ENCODE data around the gene GNMT.

GNMT gene

GRCh38 chr6:42935322-42935721 lies 25.2 kb upstream of the GNMT start:
- H3K27me3 ChIP-seq (ENCODE audit: control insufficient read depth, low read length), result no peaks in the 10 kb centered on the region
- TF ChIP-seq CTCF (IDR thresholded peaks at IDR 0.05; ENCODE audit: low read depth, low read length, poor library complexity, severe bottlenecking), result no peak
- no peak for TF ChIP-seq EZH2phosphoT487 (IDR thresholded peaks at IDR 0.05; ENCODE audit: borderline replicate concordance, low read length)
- no peak overlapping the region for H3K27ac ChIP-seq (ENCODE audit: low read depth, low read length)
- H3K79me2 ChIP-seq (ENCODE audit: control insufficient read depth, low read length), result peaks cover 59% of the 10 kb centered on the region
- peaks cover 5% of the 10 kb centered on the region for H3F3A ChIP-seq (ENCODE audit: control insufficient read depth, insufficient read depth)
- H3K9me3 ChIP-seq (ENCODE audit: control insufficient read depth, insufficient read depth, low read length), result no peaks in the 10 kb centered on the region
- no peak overlapping the region for H3K4me3 ChIP-seq (ENCODE audit: low read length)
- H3K4me2 ChIP-seq (ENCODE audit: low read length), result no peak overlapping the region
- peaks cover 12% of the 10 kb centered on the region for H4K20me1 ChIP-seq (ENCODE audit: control insufficient read depth, insufficient read depth, low read depth, low read length)
- H3K4me1 ChIP-seq (ENCODE audit: control insufficient read depth, low read length), result peaks cover 26% of the 10 kb centered on the region
- no peaks in the 10 kb centered on the region for H3K9me2 ChIP-seq (replicated peaks; ENCODE audit: control insufficient read depth, low read length)
- peaks cover 96% of the 10 kb centered on the region for H3K36me3 ChIP-seq (ENCODE audit: control insufficient read depth, low read length)

GRCh38 chr6:42936398-42936797 lies 24.2 kb upstream of the GNMT start:
- Histone ChIP-seq H3K36me3 (ENCODE audit: control insufficient read depth, low read length) (peaks cover 93% of the 10 kb centered on the region), H3F3A (ENCODE audit: control insufficient read depth, insufficient read depth) (no peaks in the 10 kb centered on the region), H3K79me2 (ENCODE audit: control insufficient read depth, low read length) (peaks cover 48% of the 10 kb centered on the region), H3K9me2 (replicated peaks; ENCODE audit: control insufficient read depth, low read length) (no peaks in the 10 kb centered on the region), H3K27me3 (ENCODE audit: control insufficient read depth, low read length) (no peaks in the 10 kb centered on the region), H3K4me1 (ENCODE audit: control insufficient read depth, low read length) (peaks cover 19% of the 10 kb centered on the region), H3K4me2 (ENCODE audit: low read length) (no peak overlapping the region), H3K4me3 (ENCODE audit: low read length) (no peak overlapping the region), H3K9me3 (ENCODE audit: control insufficient read depth, insufficient read depth, low read length) (no peaks in the 10 kb centered on the region), H3K27ac (ENCODE audit: low read depth, low read length) (no peak overlapping the region), H4K20me1 (ENCODE audit: control insufficient read depth, insufficient read depth, low read depth, low read length) (peaks cover 12% of the 10 kb centered on the region)
- TF ChIP-seq EZH2phosphoT487 (IDR thresholded peaks at IDR 0.05; ENCODE audit: borderline replicate concordance, low read length), result no peak
- no peak for TF ChIP-seq CTCF (IDR thresholded peaks at IDR 0.05; ENCODE audit: low read depth, low read length, poor library complexity, severe bottlenecking)

- Histone ChIP-seq H3F3A (ENCODE audit: control insufficient read depth, insufficient read depth) (no peaks in the 10 kb centered on the region), H3K36me3 (ENCODE audit: control insufficient read depth, low read length) (peaks cover 89% of the 10 kb centered on the region), H3K27me3 (ENCODE audit: control insufficient read depth, low read length) (no peaks in the 10 kb centered on the region), H4K20me1 (ENCODE audit: control insufficient read depth, insufficient read depth, low read depth, low read length) (peaks cover 6% of the 10 kb centered on the region), H3K79me2 (ENCODE audit: control insufficient read depth, low read length) (peaks cover 35% of the 10 kb centered on the region), H3K4me3 (ENCODE audit: low read length) (no peak overlapping the region), H3K9me3 (ENCODE audit: control insufficient read depth, insufficient read depth, low read length) (no peaks in the 10 kb centered on the region), H3K4me2 (ENCODE audit: low read length) (no peak overlapping the region), H3K4me1 (ENCODE audit: control insufficient read depth, low read length) (peaks cover 6% of the 10 kb centered on the region), H3K9me2 (replicated peaks; ENCODE audit: control insufficient read depth, low read length) (no peaks in the 10 kb centered on the region), H3K27ac (ENCODE audit: low read depth, low read length) (no peak overlapping the region)
- TF ChIP-seq CTCF (IDR thresholded peaks at IDR 0.05; ENCODE audit: low read depth, low read length, poor library complexity, severe bottlenecking) (no peak), EZH2phosphoT487 (IDR thresholded peaks at IDR 0.05; ENCODE audit: borderline replicate concordance, low read length) (no peak)
Measured at GRCh38 chr6:42937548-42938427, 22.8 kb upstream of the GNMT start.
